NCI-H1092 (cell line): ENCODE measurements around the gene CEMIP2.
A peak's percentile ranks its signal among the peaks of the same experiment; 100 is the strongest.
"Not testable (repeated sequence)": the region's sequence is repeated elsewhere in the genome, so short reads cannot be mapped to it uniquely, and the experiment has no call there.

Experiments
- DNase-seq: peaks from one replicate; lab custom pipeline; 2025; lab: John Stamatoyannopoulos, UW

CEMIP2 gene, protein sequence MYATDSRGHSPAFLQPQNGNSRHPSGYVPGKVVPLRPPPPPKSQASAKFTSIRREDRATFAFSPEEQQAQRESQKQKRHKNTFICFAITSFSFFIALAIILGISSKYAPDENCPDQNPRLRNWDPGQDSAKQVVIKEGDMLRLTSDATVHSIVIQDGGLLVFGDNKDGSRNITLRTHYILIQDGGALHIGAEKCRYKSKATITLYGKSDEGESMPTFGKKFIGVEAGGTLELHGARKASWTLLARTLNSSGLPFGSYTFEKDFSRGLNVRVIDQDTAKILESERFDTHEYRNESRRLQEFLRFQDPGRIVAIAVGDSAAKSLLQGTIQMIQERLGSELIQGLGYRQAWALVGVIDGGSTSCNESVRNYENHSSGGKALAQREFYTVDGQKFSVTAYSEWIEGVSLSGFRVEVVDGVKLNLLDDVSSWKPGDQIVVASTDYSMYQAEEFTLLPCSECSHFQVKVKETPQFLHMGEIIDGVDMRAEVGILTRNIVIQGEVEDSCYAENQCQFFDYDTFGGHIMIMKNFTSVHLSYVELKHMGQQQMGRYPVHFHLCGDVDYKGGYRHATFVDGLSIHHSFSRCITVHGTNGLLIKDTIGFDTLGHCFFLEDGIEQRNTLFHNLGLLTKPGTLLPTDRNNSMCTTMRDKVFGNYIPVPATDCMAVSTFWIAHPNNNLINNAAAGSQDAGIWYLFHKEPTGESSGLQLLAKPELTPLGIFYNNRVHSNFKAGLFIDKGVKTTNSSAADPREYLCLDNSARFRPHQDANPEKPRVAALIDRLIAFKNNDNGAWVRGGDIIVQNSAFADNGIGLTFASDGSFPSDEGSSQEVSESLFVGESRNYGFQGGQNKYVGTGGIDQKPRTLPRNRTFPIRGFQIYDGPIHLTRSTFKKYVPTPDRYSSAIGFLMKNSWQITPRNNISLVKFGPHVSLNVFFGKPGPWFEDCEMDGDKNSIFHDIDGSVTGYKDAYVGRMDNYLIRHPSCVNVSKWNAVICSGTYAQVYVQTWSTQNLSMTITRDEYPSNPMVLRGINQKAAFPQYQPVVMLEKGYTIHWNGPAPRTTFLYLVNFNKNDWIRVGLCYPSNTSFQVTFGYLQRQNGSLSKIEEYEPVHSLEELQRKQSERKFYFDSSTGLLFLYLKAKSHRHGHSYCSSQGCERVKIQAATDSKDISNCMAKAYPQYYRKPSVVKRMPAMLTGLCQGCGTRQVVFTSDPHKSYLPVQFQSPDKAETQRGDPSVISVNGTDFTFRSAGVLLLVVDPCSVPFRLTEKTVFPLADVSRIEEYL (N-terminal part only)

DNA sequence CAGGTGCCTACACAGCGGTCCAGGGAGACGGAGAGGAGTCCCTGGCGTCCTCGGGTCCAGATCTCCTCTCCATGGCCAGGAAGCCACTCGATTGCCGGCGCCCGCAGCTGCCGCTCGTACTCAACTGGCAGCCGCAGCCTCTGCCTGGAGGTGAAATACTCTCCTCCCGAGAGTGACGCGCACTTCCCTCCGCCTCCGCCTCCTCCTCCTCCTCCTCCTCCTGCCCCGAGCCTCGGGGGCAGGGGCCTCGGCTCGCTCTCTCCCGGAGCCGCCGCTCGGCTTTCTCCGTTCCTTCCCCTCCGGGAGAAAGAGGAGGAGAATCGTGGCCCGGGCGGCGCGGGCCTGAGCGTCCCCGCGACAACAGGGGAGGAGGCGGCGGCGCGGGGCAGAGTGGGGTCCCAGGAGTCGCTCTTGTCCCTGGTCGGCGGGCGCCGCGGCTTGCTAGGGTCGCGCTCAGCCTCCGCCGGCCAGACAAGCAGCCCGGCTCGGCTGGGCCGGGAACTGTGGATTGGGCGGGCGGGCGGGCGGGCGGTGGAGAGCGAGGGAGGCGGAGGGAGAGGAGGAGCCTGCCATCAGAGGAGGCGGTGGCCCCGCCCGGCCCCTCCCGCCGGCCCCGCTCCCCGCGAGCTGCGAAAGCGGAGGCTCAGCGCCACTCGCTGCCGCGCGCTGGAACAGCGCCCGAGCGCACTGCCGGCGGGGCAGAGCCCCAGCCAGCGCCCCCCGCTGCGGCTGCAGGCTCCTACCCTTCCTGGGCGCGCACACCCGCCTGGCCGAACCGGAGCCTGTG lies at the start of gene CEMIP2:
Gene CEMIP2 (minus strand): TSS at position 126 of the 787 bp plus-strand sequence. CDS start 18,140 bp downstream, outside the sequence.
- peak; percentile 68 for DNase-seq

DNA sequence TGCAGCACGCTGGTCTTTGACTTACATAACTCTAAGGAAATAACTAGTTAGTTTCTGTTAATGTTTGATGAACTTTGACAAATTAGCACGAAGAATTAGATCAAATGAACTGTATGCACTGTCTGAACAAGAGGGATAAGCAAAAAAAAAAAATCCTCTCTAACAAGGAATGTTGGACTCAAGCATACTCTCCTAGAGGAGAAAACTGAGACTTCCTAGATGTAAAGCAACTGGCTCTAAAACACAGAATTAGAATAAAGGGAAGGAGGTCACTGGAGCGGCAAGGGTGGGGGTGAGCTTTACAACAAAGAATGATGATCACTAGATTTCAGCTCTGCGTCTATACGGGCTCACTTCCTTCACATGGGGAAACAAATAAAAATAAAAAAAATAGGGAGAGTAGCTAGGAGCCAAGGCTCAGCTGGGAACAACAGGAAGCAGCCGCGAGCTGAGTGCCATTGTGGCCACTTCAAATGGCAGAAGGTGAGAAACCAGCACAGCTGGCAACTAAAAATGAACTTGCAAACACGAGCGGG lies 48.7 kb upstream of the CEMIP2 start:
- no peak for DNase-seq

- no peak for DNase-seq
Observed at GRCh38 chr9:71814815-71815214, 46.5 kb upstream of the CEMIP2 start.

DNA sequence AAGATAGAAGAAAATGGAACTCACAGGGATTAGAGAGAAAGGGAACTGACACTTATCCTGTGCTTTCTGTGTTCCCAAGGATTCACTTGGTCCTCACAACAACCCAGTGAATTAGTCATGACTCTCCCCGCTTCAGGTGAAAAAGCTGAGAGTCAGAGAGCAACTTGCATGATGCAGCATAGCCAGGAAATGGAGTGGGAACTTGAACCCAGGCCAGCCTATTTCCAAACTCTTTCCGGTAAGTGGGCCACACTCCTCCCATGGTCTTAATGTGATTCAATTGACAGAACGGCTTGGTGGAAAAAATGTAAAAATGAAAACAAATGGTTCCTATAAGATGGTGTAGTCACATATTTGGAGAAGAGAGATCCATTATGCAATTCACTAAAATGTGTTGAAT lies 45.9 kb upstream of the CEMIP2 start:
- DNase-seq: no peak

GRCh38 chr9:71812385-71812784 lies 44.1 kb upstream of the CEMIP2 start:
- no peak for DNase-seq

- DNase-seq: no peak
Observed at GRCh38 chr9:71808068-71808467, 39.8 kb upstream of the CEMIP2 start.

DNA sequence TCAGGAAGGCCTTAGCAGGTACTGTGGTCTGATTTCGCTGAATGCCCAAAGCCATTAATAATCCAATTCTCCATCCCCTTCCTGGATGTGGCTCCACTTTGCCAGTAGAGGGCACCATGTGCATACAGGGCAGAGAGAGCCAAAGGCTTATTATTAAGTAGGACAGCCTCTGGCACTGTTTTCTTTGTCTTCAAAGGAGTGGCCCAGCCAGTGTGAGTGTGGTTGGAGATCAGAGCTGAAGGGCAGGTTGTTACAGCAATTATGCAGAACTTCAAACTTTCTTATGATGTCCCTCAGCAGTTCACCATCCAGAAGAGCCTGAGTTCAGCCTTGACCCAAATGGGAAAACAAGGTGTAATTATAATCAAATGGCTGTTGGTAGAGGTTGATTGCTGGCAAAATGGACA lies 38.6 kb upstream of the CEMIP2 start:
- DNase-seq: peak; percentile 26

DNA sequence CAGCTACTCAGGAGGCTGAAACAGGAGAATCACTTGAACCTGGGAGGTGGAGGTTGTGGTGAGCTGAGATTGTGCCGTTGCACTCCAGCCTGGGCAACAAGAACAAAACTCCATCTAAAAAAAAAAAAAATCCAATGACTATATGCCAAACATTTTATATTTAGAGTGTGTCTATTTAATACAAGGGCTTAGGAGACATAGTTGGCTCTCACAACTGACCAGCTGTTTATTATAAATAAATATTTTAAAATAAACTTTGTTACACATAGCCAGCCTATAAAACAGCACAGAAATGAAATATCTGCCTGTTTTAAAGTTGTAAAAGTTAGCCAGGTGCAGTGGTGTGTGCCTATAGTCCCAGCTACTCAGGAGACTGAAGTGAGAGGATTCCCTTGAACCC lies 36.8 kb upstream of the CEMIP2 start:
- DNase-seq: not testable (repeated sequence)

GRCh38 chr9:71801826-71802225 lies 33.5 kb upstream of the CEMIP2 start:
- no peak for DNase-seq

GRCh38 chr9:71797266-71797665 lies 29.0 kb upstream of the CEMIP2 start:
- DNase-seq: no peak

DNA sequence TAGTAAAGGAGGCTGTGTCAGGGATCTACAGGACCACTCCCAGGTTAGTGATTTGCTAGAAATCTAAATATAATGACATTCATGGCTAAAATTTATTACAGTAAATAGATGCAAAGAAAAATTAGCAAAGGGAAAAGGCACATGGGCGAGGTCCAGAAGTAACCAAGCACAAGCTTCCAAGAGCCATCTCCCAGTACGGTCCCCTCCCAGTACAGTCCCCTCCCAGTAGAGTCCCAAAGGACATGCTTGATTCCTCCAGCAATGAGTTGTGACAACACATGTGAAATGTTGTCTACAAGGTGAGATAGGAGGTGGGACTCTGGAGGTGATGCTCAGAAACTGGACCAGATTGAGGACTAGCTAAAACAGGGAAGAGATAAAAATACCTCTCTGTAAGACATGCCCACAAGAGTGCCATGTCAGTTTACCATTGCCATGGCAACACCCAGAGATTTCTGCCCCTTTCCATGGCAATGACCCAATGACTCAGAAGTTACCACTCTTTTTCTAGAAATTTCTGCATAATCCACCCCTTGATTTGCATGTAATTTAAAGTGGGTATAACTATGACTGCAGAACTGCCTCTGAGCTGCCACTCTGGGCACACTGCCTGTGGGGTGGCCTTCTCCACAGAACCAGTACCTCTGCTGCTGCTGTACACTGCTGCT lies 27.9 kb upstream of the CEMIP2 start:
- no peak for DNase-seq

DNA sequence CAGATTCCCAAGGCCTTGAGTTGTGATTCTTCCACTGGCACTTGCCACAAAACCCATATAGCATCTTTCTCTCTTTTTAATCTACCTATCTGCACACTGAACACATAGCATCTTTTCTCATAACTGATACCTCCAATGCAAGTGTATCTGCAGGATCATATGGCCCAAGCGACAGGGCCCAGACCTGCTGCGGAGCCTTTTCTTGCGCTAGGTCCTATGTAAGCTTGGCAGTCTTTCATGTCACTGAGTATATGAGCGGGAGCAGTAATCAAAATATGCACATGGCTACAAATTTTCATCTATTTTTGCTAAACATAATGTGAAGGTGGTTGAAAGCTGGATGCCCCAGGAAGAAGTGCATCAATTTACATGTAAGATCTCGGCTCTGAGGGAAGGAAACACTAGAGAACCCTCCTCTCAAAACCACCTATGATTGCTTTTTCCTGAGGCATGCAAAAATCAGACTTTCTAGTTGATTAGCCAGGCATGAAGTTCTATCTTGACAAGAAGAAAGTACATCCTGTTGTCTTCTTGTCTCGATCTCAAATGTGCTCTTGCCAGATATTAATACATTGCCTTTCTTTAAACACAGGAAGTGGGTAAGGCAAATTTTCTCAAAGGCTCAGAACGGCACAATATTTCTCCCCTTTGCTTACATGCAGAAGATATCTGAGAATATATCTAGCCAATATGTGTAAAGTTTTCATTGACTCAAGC lies 26.9 kb upstream of the CEMIP2 start:
- no peak for DNase-seq

- DNase-seq: no peak
Observed at GRCh38 chr9:71793386-71794105, 25.2 kb upstream of the CEMIP2 start.

DNA sequence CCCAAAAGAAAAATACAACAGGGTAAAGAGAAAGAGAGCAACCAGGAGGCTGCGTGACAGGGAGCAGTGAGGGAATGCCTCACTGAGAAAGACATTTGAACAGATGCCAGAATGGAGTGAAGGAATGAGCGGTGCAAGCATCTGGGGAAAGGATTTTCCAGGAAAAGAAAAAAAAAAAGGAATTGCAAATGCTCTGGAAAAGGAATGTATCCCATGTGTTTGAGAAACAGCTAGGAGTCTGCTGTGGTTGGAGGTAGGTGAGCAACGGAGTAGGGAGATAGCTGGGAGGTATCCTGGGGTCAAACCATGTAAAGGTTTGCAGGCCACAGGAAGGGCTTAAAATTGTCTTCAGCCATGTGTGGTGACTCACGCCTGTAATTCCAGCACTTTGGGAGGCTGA lies 23.6 kb upstream of the CEMIP2 start:
- no peak for DNase-seq

GRCh38 chr9:71790296-71790695 lies 22.0 kb upstream of the CEMIP2 start:
- no peak for DNase-seq

GRCh38 chr9:71783120-71783523 lies 14.8 kb upstream of the CEMIP2 start:
- DNase-seq: no peak

GRCh38 chr9:71781391-71781790 lies 13.1 kb upstream of the CEMIP2 start:
- DNase-seq: no peak

GRCh38 chr9:71780953-71781352 lies 12.6 kb upstream of the CEMIP2 start:
- no peak for DNase-seq

- no peak for DNase-seq
Observed at GRCh38 chr9:71778085-71778484, 9.8 kb upstream of the CEMIP2 start.
